SH-SY5Y (cell line): ENCODE data around the gene DKC1.

Experiments
- GATA2 ChIP-seq: IDR thresholded peaks from 2 replicates; pipeline ENCODE4 v1.6.1; 2011; ENCODE audit warnings: mild to moderate bottlenecking, low read depth, low read length
- GATA3 ChIP-seq: IDR thresholded peaks from 2 replicates; pipeline ENCODE4 v1.6.1; 2011; ENCODE audit warnings: low read depth, mild to moderate bottlenecking, low read length, moderate library complexity

DNA sequence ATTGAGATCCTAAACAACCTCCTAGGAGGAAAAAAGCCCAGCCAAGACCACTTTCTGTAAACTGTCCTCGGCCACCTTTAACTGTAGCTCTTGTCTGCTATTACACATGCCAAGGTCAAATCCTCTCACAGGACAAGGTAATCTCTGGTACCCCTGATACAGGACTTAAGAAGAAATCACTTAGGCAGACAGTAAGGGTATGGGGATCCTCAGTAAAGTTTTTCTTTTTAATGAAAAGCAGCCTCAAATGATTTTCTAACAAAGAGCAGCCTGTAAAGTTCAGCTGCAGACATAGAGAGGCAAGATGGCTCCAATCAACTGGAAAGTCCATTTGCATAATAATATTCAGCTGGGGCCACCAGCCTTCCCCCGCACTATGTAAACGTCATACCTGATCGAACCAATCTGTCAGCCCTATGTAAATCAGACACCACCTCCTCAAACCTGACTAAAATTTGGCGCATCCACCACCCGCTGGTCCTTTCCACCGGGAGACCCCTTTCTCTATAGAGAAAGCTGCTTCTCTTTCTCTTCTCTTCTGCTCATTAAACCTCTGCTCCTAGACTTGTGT is 57.2 kb downstream of the DKC1 start:
- TF ChIP-seq GATA3 (no peak), GATA2 (no peak)
